HT-29 (cell line): Measurements from ENCODE around the gene DYNC1I1. TPM values are rescaled to one million over a fixed set of nuclear protein-coding genes. Genes with fewer than 3 reads are reported as not detected.

Experiments used
- DNase-seq: peaks from one replicate; pipeline ENCODE4 v3.0.0-alpha.2; 2015; ENCODE audit warnings: low spot score
- total RNA-seq: library from RNA; depleted of rRNA; stranded (reverse); fragments of >200 nt; shearing (Covaris generic); gene quantifications from 2 replicates; pipeline ENCODE4 v1.2.3, GENCODE V29; 2014

DYNC1I1 gene
- total RNA-seq, 1 experiment from 2014 or later, result 0.31 TPM

GRCh38 chr7:95957510-95957909 is 185.2 kb downstream of the DYNC1I1 start:
- peak; percentile 62 for DNase-seq

GRCh38 chr7:95960706-95961244 is 188.4 kb downstream of the DYNC1I1 start:
- DNase-seq, result no peak

- DNase-seq, result no peak
Measured at GRCh38 chr7:95963446-95963990, 191.2 kb downstream of the DYNC1I1 start.

GRCh38 chr7:95971716-95972115 is 199.4 kb downstream of the DYNC1I1 start:
- DNase-seq, result no peak

GRCh38 chr7:95972523-95972922 is 200.2 kb downstream of the DYNC1I1 start:
- no peak for DNase-seq

GRCh38 chr7:95974108-95974507 is 201.8 kb downstream of the DYNC1I1 start:
- no peak for DNase-seq

- DNase-seq, result peak; percentile 68
Measured at GRCh38 chr7:95976369-95977060, 204.2 kb downstream of the DYNC1I1 start.

GRCh38 chr7:95977994-95978393 is 205.6 kb downstream of the DYNC1I1 start:
- no peak for DNase-seq

GRCh38 chr7:95980167-95980566 is 207.8 kb downstream of the DYNC1I1 start:
- DNase-seq, result no peak

GRCh38 chr7:95980706-95981105 is 208.4 kb downstream of the DYNC1I1 start:
- no peak for DNase-seq

- DNase-seq, result no peak
Measured at GRCh38 chr7:95986178-95986764, 213.9 kb downstream of the DYNC1I1 start.

- DNase-seq, result no peak
Measured at GRCh38 chr7:95989301-95989700, 216.9 kb downstream of the DYNC1I1 start.

GRCh38 chr7:95993380-95993779 is 221.0 kb downstream of the DYNC1I1 start:
- DNase-seq, result peak; percentile 69

- no peak for DNase-seq
Measured at GRCh38 chr7:95996174-95996573, 223.8 kb downstream of the DYNC1I1 start.

GRCh38 chr7:95996886-95997285 is 224.5 kb downstream of the DYNC1I1 start:
- DNase-seq, result no peak

GRCh38 chr7:95997632-95998031 is 225.3 kb downstream of the DYNC1I1 start:
- DNase-seq, result no peak

GRCh38 chr7:95999481-95999880 is 227.1 kb downstream of the DYNC1I1 start:
- no peak for DNase-seq

GRCh38 chr7:96004578-96004977 is 232.2 kb downstream of the DYNC1I1 start:
- DNase-seq, result peak; percentile 51

- DNase-seq, result no peak
Measured at GRCh38 chr7:96005271-96005670, 232.9 kb downstream of the DYNC1I1 start.

- DNase-seq, result no peak
Measured at GRCh38 chr7:96009148-96009547, 236.8 kb downstream of the DYNC1I1 start.

- DNase-seq, result no peak
Measured at GRCh38 chr7:96013836-96014235, 241.5 kb downstream of the DYNC1I1 start.

- DNase-seq, result no peak
Measured at GRCh38 chr7:96014617-96015016, 242.3 kb downstream of the DYNC1I1 start.

- no peak for DNase-seq
Measured at GRCh38 chr7:96016056-96016586, 243.8 kb downstream of the DYNC1I1 start.
